AG04449 (cell line): ENCODE results near the gene RHBDL3.

Experiments
- CTCF ChIA-PET: fragments of 350-600 bp; formaldehyde crosslinking; extraction: SDS; loops from one replicate; lab custom pipeline; 2021; ENCODE audit warnings: antibody characterized with exemption; lab: Yijun Ruan, JAX
- POLR2A ChIA-PET: fragments of 400-600, 350-600 bp; formaldehyde crosslinking; extraction: SDS; loops from one replicate; lab custom pipeline; 2020; ENCODE audit warnings: antibody characterized with exemption, inconsistent platforms; lab: Yijun Ruan, JAX
- DNase-seq: peaks from one replicate; pipeline ENCODE4 v3.0.0-alpha.2; 2010; ENCODE audit warnings: low read depth, low spot score
- H3K4me3 ChIP-seq: 2 replicates; pipeline ENCODE4 v1.5.1; 2011; ENCODE audit warnings: low read depth, mild to moderate bottlenecking, control low read depth, low read length
- TF ChIP-seq, protein P1 (sequence below): IDR thresholded peaks from one replicate; pipeline ENCODE4 v1.5.1; 2011; ENCODE audit warnings: mild to moderate bottlenecking, moderate library complexity, low read length, control low read depth, inconsistent platforms; ENCODE audit not compliant: insufficient read depth; ENCODE audit errors: missing control alignments

RHBDL3 gene

DNA sequence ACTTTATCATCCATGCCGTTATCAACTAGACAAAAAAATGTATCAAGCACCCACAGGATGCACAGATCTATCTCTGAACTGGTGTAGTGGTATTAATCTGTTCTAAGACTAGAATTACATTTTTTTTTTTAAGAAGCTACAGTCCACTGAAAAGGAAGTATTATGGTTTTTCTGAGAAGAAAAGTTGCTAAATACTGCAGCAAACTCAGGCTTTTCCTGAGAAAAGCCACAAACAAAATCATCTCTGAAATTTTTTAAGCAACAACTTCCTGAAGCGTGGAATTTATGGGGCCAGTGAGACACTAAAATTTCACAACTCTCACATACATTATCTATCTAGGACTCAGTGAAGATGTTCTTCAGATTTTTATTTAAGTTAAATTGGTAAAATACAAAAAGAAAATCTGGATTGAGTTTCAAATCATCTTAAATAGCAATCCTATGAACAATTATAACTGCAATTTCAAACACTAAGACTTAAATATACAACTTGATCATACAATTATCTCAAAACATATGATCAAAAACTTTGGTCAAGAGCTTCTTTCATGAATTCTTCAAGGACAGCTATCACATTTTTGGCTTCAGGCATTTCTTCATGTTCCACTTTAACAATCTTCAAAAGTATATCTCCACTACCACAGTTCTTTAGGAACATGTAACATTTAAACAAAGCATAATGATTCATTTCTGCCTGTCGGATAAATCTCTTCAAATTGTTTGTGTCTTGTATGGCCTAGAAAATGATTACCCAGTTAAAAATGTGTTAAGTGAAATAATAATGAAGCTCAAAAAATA is 65.8 kb downstream of the RHBDL3 start:
- ChIA-PET POLR2A (no interaction called here), CTCF (interaction anchor here (5.4 kb wide), 1 partner anchor 13 kb away, joined by 47 read pairs; no protein-coding TSS in a partner anchor)
- H3K4me3 ChIP-seq = no peak overlapping the region
- TF ChIP-seq, protein P1, sequence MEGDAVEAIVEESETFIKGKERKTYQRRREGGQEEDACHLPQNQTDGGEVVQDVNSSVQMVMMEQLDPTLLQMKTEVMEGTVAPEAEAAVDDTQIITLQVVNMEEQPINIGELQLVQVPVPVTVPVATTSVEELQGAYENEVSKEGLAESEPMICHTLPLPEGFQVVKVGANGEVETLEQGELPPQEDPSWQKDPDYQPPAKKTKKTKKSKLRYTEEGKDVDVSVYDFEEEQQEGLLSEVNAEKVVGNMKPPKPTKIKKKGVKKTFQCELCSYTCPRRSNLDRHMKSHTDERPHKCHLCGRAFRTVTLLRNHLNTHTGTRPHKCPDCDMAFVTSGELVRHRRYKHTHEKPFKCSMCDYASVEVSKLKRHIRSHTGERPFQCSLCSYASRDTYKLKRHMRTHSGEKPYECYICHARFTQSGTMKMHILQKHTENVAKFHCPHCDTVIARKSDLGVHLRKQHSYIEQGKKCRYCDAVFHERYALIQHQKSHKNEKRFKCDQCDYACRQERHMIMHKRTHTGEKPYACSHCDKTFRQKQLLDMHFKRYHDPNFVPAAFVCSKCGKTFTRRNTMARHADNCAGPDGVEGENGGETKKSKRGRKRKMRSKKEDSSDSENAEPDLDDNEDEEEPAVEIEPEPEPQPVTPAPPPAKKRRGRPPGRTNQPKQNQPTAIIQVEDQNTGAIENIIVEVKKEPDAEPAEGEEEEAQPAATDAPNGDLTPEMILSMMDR = no peak
- DNase-seq = no peak

- TF ChIP-seq, protein P1 = no peak
- CTCF ChIA-PET = interaction anchor here (0.7 to 1.5 kb wide), 6 partner anchors 10 to 130 kb away, joined by 3 read pairs; no protein-coding TSS in a partner anchor
- POLR2A ChIA-PET = no interaction called here
- no peak for DNase-seq
- no peak overlapping the region for H3K4me3 ChIP-seq
These were observed 67.6 kb downstream of the RHBDL3 start for GRCh38 chr17:32333187-32333586.

DNA sequence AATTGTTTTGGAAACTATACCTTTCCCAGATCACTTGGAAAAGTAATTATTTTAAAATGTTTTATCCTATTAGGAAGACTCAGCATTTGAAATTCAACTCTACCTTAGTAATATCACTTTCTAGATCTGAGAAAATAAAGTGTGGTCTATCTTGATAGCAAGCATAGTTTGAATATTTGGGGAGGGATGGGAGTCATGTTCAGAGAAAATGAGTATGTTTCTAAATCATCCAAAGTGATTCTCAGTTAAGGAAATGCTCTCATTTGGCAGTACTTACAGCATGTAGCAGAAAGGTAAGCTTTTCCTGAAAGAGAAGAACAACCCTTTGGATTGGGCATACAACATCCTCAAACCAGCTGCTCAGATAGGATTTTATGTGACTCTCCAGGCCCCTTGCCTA is 69.4 kb downstream of the RHBDL3 start:
- CTCF ChIA-PET = interaction anchor here (0.7 to 1.5 kb wide), 9 partner anchors 9 to 121 kb away, joined by 3 to 6 read pairs (median 3); no protein-coding TSS in a partner anchor
- DNase-seq = no peak
- TF ChIP-seq, protein P1 = no peak
- H3K4me3 ChIP-seq = no peak overlapping the region
- POLR2A ChIA-PET = interaction anchor here (0.7 kb wide), 2 partner anchors 11 to 16 kb away, joined by 3 read pairs; no protein-coding TSS in a partner anchor

GRCh38 chr17:32335687-32336086 is 70.1 kb downstream of the RHBDL3 start:
- ChIA-PET CTCF (interaction anchor here (0.7 to 1.3 kb wide), 5 partner anchors 8 to 25 kb away, joined by 3 to 6 read pairs (median 3); no protein-coding TSS in a partner anchor), POLR2A (interaction anchor here (0.7 kb wide), 2 partner anchors 11 to 15 kb away, joined by 3 read pairs; no protein-coding TSS in a partner anchor)
- TF ChIP-seq, protein P1 = no peak
- no peak overlapping the region for H3K4me3 ChIP-seq
- DNase-seq = peak; percentile 76

GRCh38 chr17:32341141-32341856 is 75.7 kb downstream of the RHBDL3 start:
- POLR2A ChIA-PET = interaction anchor here (0.7 kb wide), 1 partner anchor 9 kb away, joined by 8 read pairs; no protein-coding TSS in a partner anchor
- no peak for DNase-seq
- TF ChIP-seq, protein P1 = no peak
- CTCF ChIA-PET = interaction anchor here (1.5 to 1.8 kb wide), 2 partner anchors 22 to 103 kb away, joined by 3 to 5 read pairs; partner anchors contain the start of gene PSMD11
- peak overlapping the region; percentile 72 for H3K4me3 ChIP-seq
